NCI-H128 (cell line): ENCODE data around the gene PARP8.

Source experiments
- DNase-seq: peaks from one replicate; lab custom pipeline; 2025; ENCODE audit not compliant: unreplicated experiment; lab: John Stamatoyannopoulos, UW

The PARP8 gene

DNA sequence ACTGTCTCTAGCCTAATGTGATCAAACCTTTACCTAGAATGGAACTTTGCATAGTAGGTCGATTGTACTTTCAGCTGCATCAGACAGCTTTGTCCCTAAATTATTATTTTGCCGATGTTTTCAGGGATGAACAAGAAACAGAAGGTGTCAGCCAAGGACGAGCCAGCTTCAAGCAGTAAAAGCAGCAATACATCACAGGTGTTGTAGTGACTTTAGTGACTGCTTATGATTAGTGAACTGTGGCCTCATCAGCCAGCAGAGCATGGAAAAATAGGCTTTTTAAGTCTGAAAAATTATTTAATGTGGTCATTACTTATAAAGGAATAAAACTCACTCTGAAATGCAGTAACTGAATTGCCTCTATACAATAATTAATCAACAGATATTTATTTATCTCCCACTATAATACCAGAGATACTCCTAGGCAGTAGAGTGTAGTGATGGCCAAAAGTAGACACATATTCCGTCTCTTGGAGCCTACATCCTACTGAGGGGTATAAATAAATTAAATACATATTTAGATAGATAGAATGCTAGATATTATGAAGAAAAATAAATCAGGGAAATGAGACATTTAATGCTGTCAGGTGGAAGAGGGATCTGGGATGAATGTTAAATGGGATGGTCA, 166.3 kb downstream of the PARP8 start:
- no peak for DNase-seq

DNA sequence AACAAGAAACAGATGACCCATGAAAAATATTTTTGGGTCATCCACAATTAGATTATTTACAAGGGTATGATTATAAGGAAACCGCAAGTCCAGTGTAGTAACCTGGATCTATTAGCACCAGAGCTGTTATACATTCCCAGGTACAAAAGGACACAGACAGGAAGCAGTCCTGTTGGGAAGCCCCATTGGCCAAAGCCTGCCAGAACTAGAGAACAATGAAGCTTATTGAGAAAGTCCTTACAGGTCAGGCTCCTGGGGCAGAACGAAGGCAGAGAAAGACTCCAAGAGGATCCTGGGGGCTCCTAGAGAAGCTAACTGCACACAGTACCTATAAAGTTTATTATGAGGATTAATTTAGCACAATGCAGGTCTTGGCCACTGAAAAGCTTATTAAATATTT, 169.9 kb downstream of the PARP8 start:
- DNase-seq, result no peak

DNA sequence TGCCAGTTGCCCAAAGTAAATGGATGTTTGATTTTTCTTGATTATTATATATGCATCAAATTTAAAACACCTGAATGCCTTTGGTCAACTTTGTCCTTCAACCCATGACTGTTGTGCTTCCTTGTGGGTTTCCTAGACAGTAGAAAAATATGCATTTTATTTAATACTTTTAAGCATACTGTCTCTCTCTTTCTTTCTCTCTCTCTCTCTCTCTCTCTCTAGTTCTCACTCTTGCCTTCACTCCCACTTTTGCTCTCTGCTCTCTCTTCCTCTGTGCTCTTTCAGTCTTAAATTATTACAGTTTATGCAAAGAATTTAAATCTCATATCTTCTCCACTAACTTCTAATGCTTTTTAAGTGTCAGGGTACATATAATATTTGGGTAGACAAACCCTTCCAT, 173.0 kb downstream of the PARP8 start:
- DNase-seq, result no peak

DNA sequence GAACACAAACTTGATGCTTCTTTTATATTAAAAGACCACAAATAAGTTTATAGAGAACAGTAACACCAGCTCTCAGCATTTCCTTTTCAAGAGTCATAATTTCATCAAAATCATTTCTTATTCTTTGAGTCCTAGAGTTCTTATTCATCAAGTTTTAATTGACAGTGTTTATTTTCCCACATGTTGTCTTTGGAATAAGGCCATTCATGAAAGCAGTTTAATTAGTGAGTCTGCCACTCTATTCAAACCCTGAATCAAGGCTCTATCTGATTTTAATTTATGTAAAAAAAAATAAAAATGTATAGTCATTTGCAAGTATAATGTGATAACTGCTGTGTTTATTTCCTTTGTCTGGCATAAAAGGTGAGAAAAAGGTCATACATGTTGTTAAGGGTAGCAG, 176.7 kb downstream of the PARP8 start:
- DNase-seq, result no peak

DNA sequence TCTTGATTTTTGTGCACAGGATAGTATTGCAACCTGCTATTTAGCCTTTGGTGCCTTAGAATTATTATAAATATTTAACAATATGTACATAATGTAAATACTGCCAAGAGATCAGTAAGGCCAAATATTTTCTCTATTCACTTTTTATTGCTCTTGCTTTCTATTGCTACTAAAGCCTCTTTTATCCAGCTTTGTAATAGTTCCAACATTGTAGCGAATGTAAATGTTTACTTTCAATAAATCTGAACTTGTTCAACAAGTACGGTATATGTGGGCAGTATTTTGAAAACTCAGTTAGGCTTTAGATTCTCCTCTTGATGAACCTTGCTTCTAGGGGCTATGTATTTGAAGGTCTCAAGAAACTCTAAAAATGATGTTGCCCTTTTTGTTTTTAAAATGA, 179.8 kb downstream of the PARP8 start:
- DNase-seq, result no peak

DNA sequence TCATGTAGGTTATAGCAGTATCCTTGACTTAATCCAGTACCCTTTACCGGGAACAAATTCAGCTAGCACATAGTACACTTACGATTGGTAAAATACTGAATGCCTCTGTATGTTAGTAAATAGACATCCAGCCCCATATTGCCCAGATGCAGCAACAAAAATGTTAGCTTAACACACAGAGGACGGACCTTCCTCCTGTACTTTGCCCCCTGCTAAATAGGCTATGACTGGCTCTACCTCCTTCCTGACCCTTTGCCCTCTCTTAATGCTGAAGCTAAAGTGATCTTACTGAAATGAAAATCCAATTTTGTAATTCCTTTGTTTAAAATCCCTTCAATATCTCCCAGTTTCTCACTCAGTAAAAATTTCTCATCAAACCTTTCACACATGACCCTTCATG, 183.1 kb downstream of the PARP8 start:
- no peak for DNase-seq

DNA sequence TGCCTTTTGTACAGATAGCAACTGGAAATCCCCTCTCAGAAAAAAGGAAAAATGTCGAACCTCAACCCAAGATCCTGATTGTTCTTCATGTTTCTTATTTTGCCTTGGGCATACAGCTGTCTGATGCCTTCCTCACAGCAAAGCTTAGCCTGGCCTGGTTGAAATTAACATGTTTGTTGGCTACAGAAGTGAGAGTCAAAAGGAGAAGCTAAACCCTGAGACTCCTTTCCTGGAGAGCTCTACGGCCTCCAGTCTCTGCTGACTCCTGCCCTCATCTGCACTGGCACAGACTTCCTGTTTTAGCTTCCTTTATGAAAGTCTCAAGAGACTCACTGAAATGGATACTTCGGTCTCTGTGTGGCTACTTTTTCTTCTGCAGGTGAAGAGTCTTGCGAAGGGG, 186.7 kb downstream of the PARP8 start:
- DNase-seq, result no peak

DNA sequence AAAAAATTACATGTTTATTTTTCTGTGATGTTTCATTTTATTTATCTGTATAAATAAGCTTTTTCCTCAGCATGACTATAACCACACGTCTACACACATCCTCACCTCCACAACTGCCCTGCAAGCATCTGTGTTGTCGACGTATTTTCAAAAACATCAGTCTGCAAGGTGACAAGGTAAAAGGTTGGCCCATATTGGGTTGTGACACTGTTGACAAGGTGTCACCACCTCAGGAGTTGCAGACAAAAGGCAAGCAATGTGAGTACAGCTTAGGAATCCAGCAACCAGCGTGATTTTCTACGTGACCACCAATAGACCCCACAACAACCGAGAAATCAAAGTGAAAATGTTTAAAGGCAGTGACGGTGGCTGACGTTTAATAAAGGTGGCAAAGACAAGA, 187.6 kb downstream of the PARP8 start:
- no peak for DNase-seq

DNA sequence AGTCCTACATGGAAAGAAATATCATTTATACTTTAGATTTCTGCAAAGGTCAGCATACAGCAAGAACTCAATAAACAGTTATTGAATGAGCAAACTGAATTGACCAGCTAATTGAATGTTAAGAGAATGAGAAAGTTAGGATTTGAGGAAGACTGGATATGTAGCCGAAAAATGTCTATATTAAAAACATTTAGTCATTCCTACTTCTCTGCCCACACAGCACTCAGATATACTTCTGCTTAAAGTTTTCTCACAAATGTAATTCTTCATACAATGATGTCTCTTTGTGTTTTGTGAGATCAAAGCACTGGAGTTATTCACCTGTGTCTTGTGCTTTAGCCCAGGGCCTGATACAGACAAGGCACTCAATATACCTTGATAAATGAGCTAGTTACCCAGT, 188.6 kb downstream of the PARP8 start:
- no peak for DNase-seq

DNA sequence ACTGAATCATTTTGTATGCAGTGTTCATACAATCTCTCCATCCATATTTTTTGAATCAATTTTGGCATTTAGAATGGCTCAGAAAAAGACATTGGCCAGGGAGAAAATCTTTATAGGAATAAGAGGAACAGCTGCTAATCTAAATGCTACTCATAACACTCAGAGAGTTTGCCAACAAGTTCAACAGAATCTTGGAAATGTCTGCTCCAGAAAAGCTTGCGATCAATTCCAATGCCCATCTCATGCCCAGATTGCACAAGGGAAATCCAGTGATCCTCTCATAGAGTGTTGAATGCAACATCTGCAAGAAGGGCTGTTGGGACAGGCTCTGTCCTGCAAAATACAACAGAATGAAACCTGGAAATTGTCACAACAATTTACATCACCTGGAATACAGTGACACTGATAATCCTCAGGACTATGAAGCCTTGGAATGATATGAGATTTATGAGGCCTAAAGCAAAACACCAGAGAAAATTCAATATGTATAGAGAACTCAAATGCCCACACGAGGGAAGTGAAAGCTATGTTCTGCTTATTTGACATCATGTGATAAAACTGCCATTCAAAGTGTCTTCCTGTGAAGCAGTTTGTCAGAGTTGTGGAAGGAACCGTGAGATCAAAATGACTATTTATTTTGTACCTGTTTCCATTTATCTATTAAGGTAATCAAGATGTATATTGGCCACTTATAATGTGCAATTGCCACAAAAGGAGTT, 190.1 kb downstream of the PARP8 start:
- no peak for DNase-seq

DNA sequence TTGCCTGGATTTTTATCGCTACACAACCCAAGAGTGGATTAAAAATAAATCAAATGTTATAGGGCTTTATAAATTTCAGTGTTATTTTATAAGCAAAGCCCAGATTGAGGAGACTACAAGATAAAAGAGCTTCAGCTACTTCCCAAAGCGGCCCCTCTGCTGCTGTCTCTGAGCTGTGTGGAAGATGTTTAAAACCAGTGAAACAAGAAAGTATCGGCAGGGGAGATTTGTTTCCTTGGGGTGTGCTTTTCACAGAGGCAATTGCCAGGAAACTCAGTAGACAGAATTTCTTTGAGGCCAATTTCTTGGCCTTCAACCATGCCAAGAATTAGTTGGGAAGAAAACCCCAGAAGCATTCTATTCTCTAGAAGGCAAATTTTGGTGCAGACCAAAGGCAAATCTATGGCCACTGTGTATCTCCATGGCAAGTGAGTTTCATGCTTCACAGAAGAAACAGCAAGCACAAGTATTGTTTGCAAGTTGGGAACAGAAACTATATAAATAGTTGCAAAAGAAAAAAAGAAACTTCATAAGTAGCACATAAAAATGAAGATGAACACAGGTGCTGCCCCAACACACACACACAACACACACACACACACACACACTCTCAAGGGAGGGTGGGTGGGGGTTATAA, 197.2 kb downstream of the PARP8 start:
- DNase-seq, result no peak

DNA sequence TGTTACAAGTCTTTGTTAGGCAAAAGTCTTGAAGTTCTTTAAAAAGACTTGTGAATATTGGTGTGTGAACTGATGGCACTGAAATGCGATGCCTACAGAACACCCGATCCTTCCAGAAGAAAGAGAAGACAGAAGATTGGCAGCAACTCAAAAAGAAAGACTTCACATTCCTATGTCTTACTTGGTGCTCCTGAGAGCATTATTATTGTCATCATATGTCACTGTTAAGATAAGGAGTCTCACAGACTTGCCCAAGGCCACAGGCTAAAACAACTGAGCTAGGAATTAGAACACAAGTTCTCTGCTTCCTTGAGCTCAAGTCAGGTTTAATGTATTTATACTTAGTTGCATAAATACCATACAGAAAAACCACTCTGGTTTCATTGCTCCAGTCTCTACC, 198.0 kb downstream of the PARP8 start:
- DNase-seq, result no peak

DNA sequence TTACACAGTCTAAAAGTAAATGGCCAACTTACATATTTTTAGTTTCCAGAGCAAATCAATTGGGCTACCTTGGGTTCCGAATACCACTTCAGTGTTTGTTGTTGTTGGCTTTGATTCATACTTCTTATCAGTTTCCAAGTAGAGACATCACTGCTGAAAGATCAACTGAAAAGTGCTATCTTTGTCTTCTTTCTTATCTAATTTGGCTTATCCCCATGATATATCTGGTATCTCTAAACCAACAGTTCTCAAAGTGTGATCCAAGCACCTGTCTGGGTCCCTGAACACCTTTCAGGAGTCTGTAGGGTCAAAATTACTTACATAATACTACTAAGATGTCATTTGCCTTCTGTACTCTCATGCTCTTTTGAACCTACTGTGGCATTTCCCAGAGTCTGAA, 200.0 kb downstream of the PARP8 start:
- DNase-seq, result no peak

DNA sequence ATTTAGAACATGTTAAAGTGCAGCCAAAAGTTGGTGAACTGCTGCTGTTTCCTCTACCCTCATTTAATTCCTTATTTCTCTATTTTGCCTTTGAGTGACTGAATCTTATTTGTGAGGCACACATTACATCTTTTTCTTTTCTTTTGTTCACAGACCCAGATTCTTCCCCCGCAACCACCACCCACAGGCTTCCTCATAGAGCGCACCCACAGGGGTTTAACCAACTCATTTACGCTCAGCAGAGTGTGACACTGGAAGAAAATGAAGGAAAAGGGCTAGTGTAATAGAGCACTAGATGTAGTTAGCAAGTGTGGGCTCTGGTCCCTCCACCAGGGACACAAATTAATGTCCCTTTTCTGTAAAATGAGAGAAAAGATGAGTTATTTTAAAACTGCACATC, 200.7 kb downstream of the PARP8 start:
- no peak for DNase-seq

DNA sequence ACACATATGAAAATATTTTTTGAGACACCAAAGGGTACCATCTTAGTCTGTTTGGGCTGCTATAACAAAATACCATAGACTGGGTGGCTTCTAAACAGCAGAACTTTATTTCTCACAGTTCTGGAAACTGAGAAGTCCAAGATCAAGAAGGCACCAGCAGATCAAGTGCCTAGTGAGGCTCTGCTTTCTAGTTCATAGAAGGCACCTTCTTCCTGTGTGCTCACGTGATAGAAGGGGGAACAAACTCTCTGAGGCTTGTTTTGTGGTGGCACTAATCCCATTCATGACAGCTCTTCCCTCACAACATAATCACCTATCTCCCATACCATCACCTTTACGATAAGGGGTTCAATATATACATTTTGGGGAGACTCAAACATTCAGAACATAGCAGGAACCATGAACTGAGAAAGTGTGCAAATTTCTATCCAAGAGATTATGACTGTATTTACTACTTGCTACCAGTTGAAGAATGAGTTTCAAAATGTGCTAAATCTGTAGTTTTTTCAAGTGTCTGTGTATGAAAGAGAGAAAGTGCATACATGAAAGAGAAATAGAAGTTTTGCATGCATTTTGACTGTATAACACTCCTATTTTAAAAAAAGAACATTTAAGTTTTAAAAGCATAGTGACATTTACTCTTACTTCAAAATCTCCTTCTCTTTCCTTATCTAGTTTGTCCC, 207.3 kb downstream of the PARP8 start:
- no peak for DNase-seq

DNA sequence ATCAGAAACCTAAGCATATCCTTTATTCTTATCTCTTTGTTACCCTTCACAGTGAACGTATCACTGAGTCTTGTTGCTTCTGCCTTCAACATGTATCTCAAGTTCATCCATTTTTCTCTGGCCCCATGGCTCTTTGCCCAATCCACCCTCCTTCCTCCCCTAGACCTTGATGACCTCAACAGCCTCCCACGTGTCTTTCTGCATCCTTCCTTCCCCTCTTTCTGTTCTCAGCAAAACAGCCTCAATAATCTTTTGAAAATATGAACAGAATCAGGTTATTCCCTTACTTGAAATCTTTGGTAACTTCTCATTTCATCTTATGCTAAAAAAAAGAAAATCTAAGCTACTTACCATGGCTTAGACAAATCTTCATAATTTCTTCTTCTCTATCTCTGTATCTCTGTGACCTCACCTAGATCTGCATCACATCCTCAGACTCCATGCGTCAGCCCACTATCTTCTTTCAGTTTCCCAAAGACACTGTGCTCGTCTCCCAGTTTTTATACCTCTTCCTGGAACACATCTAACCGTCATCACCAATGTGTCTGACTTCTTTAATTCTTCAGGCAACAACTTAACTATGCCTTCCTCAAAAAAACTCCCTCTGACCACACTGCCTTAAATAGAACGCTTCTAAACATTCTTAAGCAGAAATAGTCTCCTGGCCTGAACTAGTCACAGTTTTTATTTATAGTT, 208.0 kb downstream of the PARP8 start:
- no peak for DNase-seq

DNA sequence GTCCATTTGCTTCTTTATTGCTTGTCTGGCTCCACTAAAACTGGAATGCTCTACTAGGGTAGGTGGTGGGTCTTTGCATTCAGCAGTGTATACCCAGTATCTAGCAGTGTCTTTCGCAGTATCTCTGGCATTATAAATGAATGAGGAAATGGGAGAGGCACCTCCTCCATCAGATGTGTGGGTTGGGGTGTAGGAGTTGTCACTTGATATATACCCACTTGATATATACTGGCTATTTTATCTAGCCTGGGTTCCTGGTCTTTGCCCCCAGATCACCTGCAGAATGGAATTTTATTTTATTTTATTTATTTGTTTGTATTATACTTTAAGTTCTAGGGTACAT, 208.5 kb downstream of the PARP8 start:
- DNase-seq, result no peak

DNA sequence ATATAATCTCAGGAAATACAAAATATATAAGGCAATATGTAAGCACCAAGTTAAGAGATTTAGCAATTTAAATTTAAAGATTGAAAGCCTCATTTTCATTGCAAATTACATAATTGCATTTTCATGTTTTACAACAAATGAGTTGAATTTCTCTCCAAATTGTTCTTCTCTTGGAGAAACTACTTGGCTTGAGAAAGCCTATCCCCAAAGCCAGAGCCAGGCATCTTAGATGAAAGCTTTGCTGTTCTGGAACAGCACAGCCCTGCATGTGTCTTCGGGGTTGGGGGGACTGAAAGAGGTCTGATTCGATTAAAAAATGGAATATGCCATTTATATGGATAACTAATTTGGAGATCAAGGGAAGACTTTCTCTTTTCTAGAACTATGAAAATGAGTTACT, 212.0 kb downstream of the PARP8 start:
- DNase-seq, result no peak

DNA sequence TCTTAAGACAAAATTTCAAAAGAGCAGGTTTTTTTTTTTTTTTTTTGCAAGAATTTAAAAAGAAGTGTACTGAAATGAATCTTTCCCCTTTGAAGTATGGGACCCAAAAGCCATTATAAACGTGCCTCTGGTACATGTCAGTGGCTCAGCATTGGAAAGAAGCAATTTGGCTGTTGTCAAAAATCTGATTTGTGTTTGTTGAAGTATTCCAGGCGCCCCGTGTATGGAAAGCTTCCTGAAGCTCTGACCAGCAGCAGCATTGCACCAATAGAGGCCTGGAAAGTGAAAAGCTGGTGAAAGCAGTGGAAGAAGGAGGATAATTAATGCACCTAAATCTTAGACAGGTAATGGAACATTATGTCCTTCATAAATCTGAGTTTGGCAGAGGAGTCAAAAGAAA, 215.0 kb downstream of the PARP8 start:
- DNase-seq, result no peak

DNA sequence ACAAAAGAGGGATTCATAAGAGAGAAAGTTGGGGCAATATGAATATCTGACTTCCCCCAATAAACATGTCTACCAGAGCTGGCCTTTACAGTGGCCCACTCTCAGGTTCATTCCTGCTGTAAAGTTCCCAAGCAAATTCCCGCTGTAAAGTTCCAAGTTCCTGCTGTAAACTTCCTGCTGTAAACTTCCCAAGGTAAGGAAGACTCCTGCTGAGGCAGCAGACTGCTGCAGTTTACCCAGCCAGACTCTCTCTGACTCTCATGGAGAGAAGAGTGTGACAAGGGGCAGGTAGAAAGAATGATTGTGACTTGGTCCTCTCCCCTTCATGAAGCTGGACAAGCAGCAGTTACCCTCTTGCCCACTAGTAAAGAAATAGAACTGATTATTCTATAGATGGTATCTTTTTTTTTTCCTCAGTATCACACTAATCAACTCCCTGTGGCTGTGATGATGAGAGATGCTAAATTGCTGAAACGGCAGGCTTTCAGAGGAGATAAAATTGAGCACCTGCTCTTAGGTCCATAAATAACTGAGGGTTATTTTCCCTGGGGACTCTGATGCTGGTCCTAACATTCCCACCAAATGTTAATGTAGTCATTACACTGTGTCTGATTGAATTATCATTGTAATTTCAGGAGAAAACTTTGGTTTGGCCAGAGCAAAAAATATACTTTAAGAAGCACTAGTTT, 220.4 kb downstream of the PARP8 start:
- no peak for DNase-seq
